Activated CD8-positive, alpha-beta memory T cell treated with anti-CD3 and anti-CD28 coated beads, Interleukin-2, amount 10 ng/mL, durations not matched to agents 7 days and 5 days (primary cell): ENCODE data around the gene KNSTRN. TPM values are rescaled to one million over a fixed set of nuclear protein-coding genes. Genes with fewer than 3 reads are reported as not detected.

Experiments
- total RNA-seq, 2 experiments: library from RNA; stranded (reverse); gene quantifications; one replicate each; pipeline ENCODE4 v1.2.3, GENCODE V29; 2021

Gene KNSTRN
- total RNA-seq, 2 experiments from 2014 or later: 77.1 to 82.0 TPM

Other genes starting within 250 kb of the KNSTRN start
- 100 to 1,000 TPM in 1 of 2 experiments, 10 to 100 TPM in 1; 89.5 to 107 TPM for gene BUB1B, start 221.7 kb upstream of the KNSTRN start, total RNA-seq
- 1 to 10 TPM; 1.0 to 1.7 TPM for gene PAK6, start 143.7 kb upstream of the KNSTRN start, total RNA-seq
- not detected for gene ANKRD63, start 99.7 kb upstream of the KNSTRN start, total RNA-seq
- gene PLCB2, start 74.8 kb upstream of the KNSTRN start, total RNA-seq: 100 to 1,000 TPM; 104 to 120 TPM
- gene INAFM2, start 59.0 kb upstream of the KNSTRN start, total RNA-seq: 10 to 100 TPM in 1 of 2 experiments, 1 to 10 TPM in 1; 4.9 to 10.2 TPM
- gene CCDC9B, start 41.8 kb upstream of the KNSTRN start, total RNA-seq: 1 to 10 TPM in 1 of 2 experiments, under 1 TPM in 1; 0.45 to 1.5 TPM
- gene PHGR1, start 31.7 kb upstream of the KNSTRN start, total RNA-seq: not detected
- gene DISP2, start 24.5 kb upstream of the KNSTRN start, total RNA-seq: under 1 TPM; 0.23 to 0.37 TPM
- 10 to 100 TPM; 70.3 to 87.2 TPM for gene IVD, start 23.1 kb downstream of the KNSTRN start, total RNA-seq
- 10 to 100 TPM; 24.1 to 25.6 TPM for gene BAHD1, start 58.2 kb downstream of the KNSTRN start, total RNA-seq
- gene CHST14, start 88.3 kb downstream of the KNSTRN start, total RNA-seq: 10 to 100 TPM; 12.3 to 12.6 TPM
- gene CCDC32, start 182.3 kb downstream of the KNSTRN start, total RNA-seq: 10 to 100 TPM; 24.4 to 27.8 TPM
- 10 to 100 TPM; 17.6 to 17.7 TPM for gene RPUSD2, start 186.6 kb downstream of the KNSTRN start, total RNA-seq
- gene KNL1, start 211.5 kb downstream of the KNSTRN start, total RNA-seq: 10 to 100 TPM; 52.1 to 75.0 TPM